K562 (cell line): Measurements from ENCODE around the gene TRIM26. TPM values are rescaled to one million over a fixed set of nuclear protein-coding genes. Genes with fewer than 3 reads are reported as not detected.
A peak's percentile ranks its signal among the peaks of the same experiment; 100 is the strongest.
"Not testable (repeated sequence)": the region's sequence is repeated elsewhere in the genome, so short reads cannot be mapped to it uniquely, and the experiment has no call there.

Experiments used
- ATAC-seq: fragments of 200-7000 bp; cut with Tn5 transposase; 3 replicates; pipeline ENCODE4 v1.9.1; 2020; ENCODE audit warnings: moderate library complexity
- BruUV-seq: library from RNA; stranded (reverse); fragments of 400-500 nt; replicated peaks from 2 replicates; lab custom pipeline; 2021; lab: Mats Ljungman, UMichigan
- CTCF ChIA-PET: fragments of 300-600 bp; formaldehyde crosslinking; extraction: SDS; loops from one replicate; lab custom pipeline; 2021; ENCODE audit warnings: low intra/inter-chr PET ratio; lab: Yijun Ruan, JAX
- POLR2A ChIA-PET: fragments of 300-600, 350-650 bp; sonication (Branson Sonifier 250); formaldehyde crosslinking; extraction: SDS; loops from one replicate; lab custom pipeline; 2021; ENCODE audit warnings: antibody characterized with exemption, inconsistent platforms; lab: Yijun Ruan, JAX
- DNase-seq, 4 experiments: peaks; one replicate each; pipeline versions ENCODE4 v3.0.0 to v3.0.0-alpha.2; 2011 to 2018; ENCODE audit warnings: low spot score in 3 of 4, mixed read lengths in 3 of 4; ENCODE audit errors: extremely low read depth in 1 of 4
- FAIRE-seq: peaks from 2 replicates; lab custom pipeline; 2011; peaks lifted over from hg19 to GRCh38; lab: Jason Lieb, UNC
- H2AFZ ChIP-seq: 2 replicates; pipeline ENCODE4 v1.6.0; 2011; ENCODE audit warnings: low read depth, low read length, control low read depth, inconsistent platforms
- H3K27ac ChIP-seq: fragments of 200-600 bp; 3 replicates; pipeline ENCODE4 v1.8.0; 2011; ENCODE audit warnings: low read depth, mild to moderate bottlenecking, control low read depth, inconsistent platforms, low read length, moderate library complexity, mixed read lengths; ENCODE audit errors: extremely low read depth
- H3K27me3 ChIP-seq, 2 experiments: fragments of 300-600 bp in 1 of 2; 2 replicates in 1 of 2; 3 replicates in 1 of 2; pipeline versions ENCODE4 v1.6.0 to v1.8.0; 2011; ENCODE audit warnings: inconsistent platforms in 2 of 2, low read length in 2 of 2, mild to moderate bottlenecking in 1 of 2, mixed read lengths in 1 of 2, moderate library complexity in 1 of 2; ENCODE audit not compliant: control insufficient read depth in 2 of 2, insufficient read depth in 2 of 2
- H3K36me3 ChIP-seq: fragments of 300-600 bp; 3 replicates; pipeline ENCODE4 v1.8.0; 2011; ENCODE audit warnings: mild to moderate bottlenecking, low read length, inconsistent platforms; ENCODE audit not compliant: control insufficient read depth, insufficient read depth
- H3K4me1 ChIP-seq, 2 experiments: fragments of 200-600 bp in 1 of 2; replicated peaks in 1 of 2; 2 replicates in 1 of 2; 3 replicates in 1 of 2; pipeline versions ENCODE4 v1.5.1 to v1.8.0; 2011; ENCODE audit warnings: inconsistent platforms in 2 of 2, low read length in 2 of 2, mild to moderate bottlenecking in 1 of 2, mixed read lengths in 1 of 2, moderate library complexity in 1 of 2; ENCODE audit not compliant: control insufficient read depth in 2 of 2, insufficient read depth in 2 of 2
- H3K4me2 ChIP-seq: 2 replicates; pipeline ENCODE4 v1.6.1; 2011; ENCODE audit warnings: low read length, control low read depth, inconsistent platforms, mixed read lengths; ENCODE audit not compliant: insufficient read depth
- H3K4me3 ChIP-seq: fragments of 200-600 bp; sonication (generic), shearing (Covaris generic); 2 replicates; pipeline ENCODE4 v1.5.1; 2016; ENCODE audit warnings: control low read depth, inconsistent platforms
- H3K79me2 ChIP-seq: fragments of 200-600 bp; 3 replicates; pipeline ENCODE4 v1.8.0; 2011; ENCODE audit warnings: low read length, inconsistent platforms; ENCODE audit not compliant: control insufficient read depth, insufficient read depth
- H3K9ac ChIP-seq, 2 experiments: 2 replicates each; pipeline versions ENCODE4 v1.6.0 to v1.6.1; 2011; ENCODE audit warnings: low read depth in 2 of 2, low read length in 2 of 2, control low read depth in 1 of 2, inconsistent platforms in 1 of 2, mild to moderate bottlenecking in 1 of 2, mixed read lengths in 1 of 2; ENCODE audit not compliant: insufficient read depth in 1 of 2
- H3K9me1 ChIP-seq: one replicate; pipeline ENCODE4 v1.6.0; 2011; ENCODE audit warnings: inconsistent platforms, mild to moderate bottlenecking, low read length, moderate library complexity; ENCODE audit not compliant: control insufficient read depth, insufficient read depth
- H3K9me3 ChIP-seq: replicated peaks from 2 replicates; pipeline ENCODE4 v1.5.1; 2011; ENCODE audit warnings: low read depth, low read length, inconsistent platforms; ENCODE audit not compliant: control insufficient read depth, insufficient read depth
- H4K20me1 ChIP-seq: replicated peaks from 2 replicates; pipeline ENCODE4 v1.6.1; 2011; ENCODE audit warnings: low read length, inconsistent platforms, mixed read lengths; ENCODE audit not compliant: control insufficient read depth, insufficient read depth
- HMG20B ChIP-seq: fragments of 250-450 bp; sonication (Bioruptor Pico); IDR thresholded peaks from 2 replicates; pipeline ENCODE4 v1.5.0; 2021; ENCODE audit warnings: mild to moderate bottlenecking
- ZNF146 ChIP-seq: IDR thresholded peaks from one replicate; pipeline ENCODE4 v1.6.1; 2018; ENCODE audit warnings: missing compliant biosample characterization; ENCODE audit not compliant: unreplicated experiment
- ZNF707 ChIP-seq: fragments of 250-450 bp; sonication (Bioruptor Pico); conservative IDR thresholded peaks from 2 replicates; pipeline ENCODE4 v1.8.0; 2022; ENCODE audit warnings: inconsistent platforms, mild to moderate bottlenecking, moderate library complexity
- WGBS: fragments of 100-300 bp; shearing (Covaris generic); methylation state at CpG from one replicate; pipeline ENCODE4 v1.1.6; 2016; ENCODE audit warnings: low coverage, mixed read lengths; ENCODE audit not compliant: insufficient coverage; ENCODE audit errors: missing lambda C conversion rate; 5-methylcytosine and 5-hydroxymethylcytosine counted together
- in situ Hi-C: fragments of 300-500 bp; cut with MboI; formaldehyde crosslinking; loops from 4 replicates; pipeline ENCODE4 v1.15.0; 2018; ENCODE audit warnings: inconsistent platforms, mixed read lengths
- intact Hi-C: fragments of 100-400 bp; cut with micrococcal nuclease; formaldehyde crosslinking; loops from 2 replicates; pipeline ENCODE4 v1.14.2; 2022
- polyA plus RNA-seq, 8 experiments: library from polyadenylated mRNA; depleted of rRNA in 4 of 8; stranded (reverse) in 5 of 8; unstranded in 3 of 8; fragments of >200 nt; fragmentation: Nextera tagmentation in 2 of 8; fragmentation: Illumina TruSeq in 1 of 8; extraction: Ambion mirVana in 2 of 8; extraction: Trizol in 1 of 8; gene quantifications; 2 replicates each; pipeline versions ENCODE4 v1.2.1 to v1.2.3, GENCODE V29; 2011 to 2014; ENCODE audit warnings: inconsistent platforms in 1 of 8, missing spikeins in 1 of 8
- total RNA-seq, 7 experiments: library from RNA; depleted of rRNA in 6 of 7; stranded (reverse); fragments of >200 nt in 6 of 7; fragmentation: Illumina TruSeq in 2 of 7; extraction: Trizol in 2 of 7; gene quantifications; 2 replicates each; pipeline versions ENCODE4 v1.2.1 to v1.2.3, GENCODE V29; 2011 to 2021; ENCODE audit warnings: low replicate concordance in 1 of 7

Gene TRIM26
- total and polyA plus RNA-seq, 9 of the 15 experiments (the other 6 are each of a cell fraction or from before 2014, with no cell fraction given): 0.80 to 5.0 (median 2.8) TPM

DNA sequence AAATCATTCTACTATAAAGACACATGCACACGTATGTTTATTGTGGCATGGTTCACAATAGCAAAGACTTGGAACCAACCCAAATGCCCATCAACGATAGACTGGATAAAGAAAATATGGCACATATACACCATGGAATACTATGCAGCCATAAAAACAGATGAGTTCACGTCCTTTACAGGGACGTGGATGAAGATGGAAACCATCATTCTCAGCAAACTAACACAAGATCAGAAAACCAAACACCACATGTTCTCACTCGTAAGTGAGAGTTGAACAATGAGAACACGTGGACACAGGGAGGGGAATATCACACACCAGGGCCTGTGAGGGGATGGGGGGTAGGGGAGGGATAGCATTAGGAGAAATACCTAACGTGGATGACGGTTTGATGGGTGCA is 73.0 kb downstream of the TRIM26 start:
- in situ Hi-C loops, POLR2A ChIA-PET, H3K4me2 ChIP-seq, H3K9me1 ChIP-seq, H3K4me1 ChIP-seq, ATAC-seq, H3K27ac ChIP-seq, H3K4me3 ChIP-seq, BruUV-seq, H4K20me1 ChIP-seq: not testable (repeated sequence)
- H3K27me3 ChIP-seq: peaks cover 0 to 14% of the 10 kb centered on the region in 2 experiments; a peak in 3 of 5 replicates
- TF ChIP-seq ZNF146 (CRISPR knock-in tag): peak; percentile 76
- TF ChIP-seq, all 486 proteins: peak for 1; not testable (repeated sequence) for 485
- DNase-seq, H3K9ac ChIP-seq, H3K79me2 ChIP-seq, H2AFZ ChIP-seq, intact Hi-C loops, CTCF ChIA-PET, FAIRE-seq, H3K9me3 ChIP-seq, H3K36me3 ChIP-seq: not testable (repeated sequence)
- WGBS: 6% methylated on average over 8 of the region's 8 CpGs

DNA sequence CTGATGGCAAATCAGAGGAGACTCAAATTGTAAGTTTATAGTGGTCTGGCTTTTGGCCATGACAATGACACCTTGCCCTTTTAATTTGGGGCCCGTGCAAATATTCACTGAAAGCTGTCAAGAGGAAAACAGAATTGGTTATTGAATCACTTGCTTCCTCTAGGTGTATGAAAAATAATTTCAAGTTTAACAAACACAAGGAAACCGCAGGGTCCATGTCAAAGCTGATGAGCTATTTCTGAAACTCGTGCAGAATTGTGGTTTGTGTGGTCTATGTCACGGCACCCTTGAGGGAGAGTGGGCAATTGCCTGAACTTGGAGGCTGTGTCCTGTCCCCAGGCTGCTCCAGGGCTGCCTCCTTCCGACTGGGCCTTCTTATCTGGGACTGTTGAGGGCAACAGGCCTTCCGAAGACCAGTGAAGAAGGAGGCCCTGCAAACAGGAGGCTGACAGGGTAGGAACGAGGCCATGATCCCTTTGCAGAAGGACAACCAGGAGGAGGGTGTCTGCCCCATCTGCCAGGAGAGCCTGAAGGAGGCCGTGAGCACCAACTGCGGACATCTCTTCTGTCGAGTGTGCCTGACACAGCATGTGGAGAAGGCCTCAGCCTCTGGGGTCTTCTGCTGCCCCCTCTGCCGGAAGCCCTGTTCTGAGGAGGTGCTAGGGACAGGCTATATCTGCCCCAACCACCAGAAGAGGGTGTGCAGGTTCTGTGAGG is 76.5 kb downstream of the TRIM26 start:
- Histone ChIP-seq H3K9me1 (no peaks in the 10 kb centered on the region), H3K79me2 (no peaks in the 10 kb centered on the region), H2AFZ (peak overlapping the region; percentile 26; the same call in 1 of the 2 replicates), H3K36me3 (no peaks in the 10 kb centered on the region), H3K9ac (no peak overlapping the region), H4K20me1 (no peaks in the 10 kb centered on the region), H3K4me2 (no peak overlapping the region), H3K27ac (no peak overlapping the region), H3K9me3 (no peaks in the 10 kb centered on the region), H3K4me3 (no peak overlapping the region), H3K27me3 (peaks cover 0 to 14% of the 10 kb centered on the region in 2 experiments; a peak in 3 of 5 replicates), H3K4me1 (no peaks in the 10 kb centered on the region; a peak in 2 of 5 replicates)
- ATAC-seq (no peak; the same call in 2 of the 3 replicates), FAIRE-seq (no peak), DNase-seq (no peak)
- 4% methylated on average over 11 of the region's 11 CpGs for WGBS
- TF ChIP-seq HMG20B (CRISPR knock-in tag): no peak
- peak; percentile 74 for TF ChIP-seq ZNF707
- CTCF ChIA-PET: no interaction called here
- POLR2A ChIA-PET: interaction anchor here (2.3 kb wide), 1 partner anchor 11 kb away, joined by 6 read pairs; no protein-coding TSS in a partner anchor
- no TSS peak for BruUV-seq
- intact Hi-C loops: no loop called here
- in situ Hi-C loops: no loop called here
